Heart left ventricle (tissue), 16 donors: Measurements from ENCODE around the gene GLRX3. TPM values are rescaled to one million over a fixed set of nuclear protein-coding genes. Genes with fewer than 3 reads are reported as not detected.

Experiments used
- ATAC-seq, 4 donors: fragments of 200-7000 bp; cut with Tn5 transposase; one replicate each; pipeline ENCODE4 v1.9.1; 2020 to 2022; ENCODE audit warnings: moderate library complexity in 4 of 4, mild to moderate bottlenecking in 3 of 4, moderate number of reproducible peaks in 1 of 4
- DNase-seq, 5 donors: peaks; one replicate each; pipeline ENCODE4 v3.0.0-alpha.2; 2020
- H3K27ac ChIP-seq, 12 donors: fragments of 200-600 bp; sonication (generic) in 4 of 12; one replicate each; pipeline versions ENCODE4 v1.5.0 to v1.8.0; 2016 to 2022; ENCODE audit warnings: mild to moderate bottlenecking in 2 of 12
- H3K27me3 ChIP-seq, 9 donors: fragments of 200-600 bp; sonication (generic) in 2 of 9; one replicate each; pipeline versions ENCODE4 v1.5.1 to v1.8.0; 2016 to 2022; ENCODE audit warnings: mild to moderate bottlenecking in 3 of 9
- H3K36me3 ChIP-seq, 9 donors: fragments of 200-600 bp; sonication (generic) in 2 of 9; one replicate each; pipeline versions ENCODE4 v1.5.0 to v1.8.0; 2018 to 2022; ENCODE audit warnings: mild to moderate bottlenecking in 2 of 9
- H3K4me1 ChIP-seq, 12 donors: fragments of 200-600 bp; sonication (generic) in 4 of 12; one replicate each; pipeline versions ENCODE4 v1.5.0 to v1.8.0; 2016 to 2022; ENCODE audit warnings: mild to moderate bottlenecking in 3 of 12
- H3K4me3 ChIP-seq, 12 donors: fragments of 200-600 bp; sonication (generic) in 4 of 12; one replicate each; pipeline versions ENCODE4 v1.5.0 to v1.8.0; 2017 to 2022; ENCODE audit warnings: mild to moderate bottlenecking in 9 of 12, moderate library complexity in 4 of 12
- H3K9me3 ChIP-seq, 12 donors: fragments of 200-600 bp; sonication (generic) in 4 of 12; one replicate each; pipeline versions ENCODE4 v1.5.0 to v1.8.0; 2016 to 2022; ENCODE audit warnings: mild to moderate bottlenecking in 1 of 12
- CTCF ChIP-seq, 12 donors: fragments of 200-600 bp; sonication (generic) in 4 of 12; IDR thresholded peaks; one replicate each; pipeline versions ENCODE4 v1.5.0 to v1.8.0; 2018 to 2022; ENCODE audit warnings: antibody characterized with exemption in 12 of 12, mild to moderate bottlenecking in 5 of 12
- POLR2A ChIP-seq, 2 donors: fragments of 450-650 bp; IDR thresholded peaks; one replicate each; pipeline ENCODE4 v1.6.1; 2017; ENCODE audit warnings: antibody characterized with exemption in 2 of 2, mild to moderate bottlenecking in 2 of 2, moderate library complexity in 2 of 2
- WGBS, 4 donors: extraction: QIAGEN DNeasy Blood & Tissue Kit in 2 of 4; methylation state at CpG; one replicate each; pipeline versions ENCODE4 v1.1.5 to v1.1.7; 2013 to 2018; 5-methylcytosine and 5-hydroxymethylcytosine counted together
- intact Hi-C, 10 donors: fragments of 100-400 bp; cut with DNase I; formaldehyde crosslinking; loops; one replicate each; pipeline versions ENCODE4 v1.11.1 to v1.14.2; 2022
- polyA plus RNA-seq, 2 donors: library from polyadenylated mRNA; stranded (reverse); fragments of 200-250 nt; gene quantifications; one replicate each; pipeline ENCODE4 v1.2.3, GENCODE V29; 2013
- total RNA-seq, 9 donors: library from RNA; depleted of rRNA in 2 of 9; stranded (reverse); fragments of >200 nt in 2 of 9; fragmentation: NEBNext Ultra II Directional in 3 of 9; extraction: Animal tissue kit (Norgen Biotek cat#: 25700) in 3 of 9; gene quantifications; one replicate each; pipeline versions ENCODE4 v1.1.0 to v1.2.4, GENCODE V29; 2016 to 2023
- donor health status: ischemic (EF 13 %, LVEDD 7.1; RV severe dilation, severe dysfunction).
- donor health status: healthy with polysubstance abuse.
- donor health status: DM: no; HTN: yes; CAD: no.
- donor health status: DM: no; HTN: no; CAD: no.
- donor health status: ischemic (EF 25% LVEDD 6.9; RV normal size, moderate dysfunction).
- donor health status: ischemic (EF 25% LVEDD 5.7; RV mildly dilated, moderate dysfunction).
- donor health status: healthy.
- donor health status: DM: yes; HTN: yes; CAD: no.
- donor health status: ischemic (EF 35%, LVEDD 5.7; RV mildly dilated, moderate dysfunction).
- donor health status: nonischemic (EF 11% LVEDD 7.7; RV severe dilation, severe dysfunction).
- donor health status: DM: yes; HTN: yes; CAD: no.
- donor health status: PGD.
- donor health status: ischemic (EF 29% LVEDD 5.4; RV normal size, mild dysfunction).
- donor health status: nonischemic (EF 23%, LVEDD 6.1; RV moderate dilation, normal function).

GLRX3 gene
- total and polyA plus RNA-seq, 11 donors, result 54.0 to 180 (median 66.4) TPM

GRCh38 chr10:130206216-130206737, 70.1 kb downstream of the GLRX3 start:
- H3K4me3 ChIP-seq, result no peak overlapping the region
- 68 to 75% (median 69%) methylated on average over 8 to 14 of the region's 14 CpGs for WGBS, 4 donors
- H3K36me3 ChIP-seq, result no peaks in the 10 kb centered on the region

GRCh38 chr10:130207205-130207604, 71.0 kb downstream of the GLRX3 start:
- Histone ChIP-seq H3K9me3 (no peaks in the 10 kb centered on the region), H3K4me1 (no peaks in the 10 kb centered on the region), H3K36me3 (no peaks in the 10 kb centered on the region), H3K27ac (no peak overlapping the region), H3K27me3 (no peaks in the 10 kb centered on the region), H3K4me3 (no peak overlapping the region)
- DNase-seq, result peak in 1 of 5 donors; percentile 0
- 66 to 82% (median 75%) methylated on average over 3 of the region's 3 CpGs for WGBS, 4 donors
- no peak for ATAC-seq
- TF ChIP-seq POLR2A (IDR thresholded peaks at IDR 0.05), result no peak
- TF ChIP-seq CTCF (IDR thresholded peaks at IDR 0.05), result no peak
- intact Hi-C loops, result no loop called here

More at GRCh38 chr10:130206216-130206737, 70.1 kb downstream of the GLRX3 start:
- no peak overlapping the region for H3K27ac ChIP-seq
- DNase-seq (peak in 1 of 5 donors; percentile 29), ATAC-seq (peak in 1 of 4 donors; percentile 50)
- no peaks in the 10 kb centered on the region for H3K4me1 ChIP-seq
- H3K27me3 ChIP-seq, result no peaks in the 10 kb centered on the region
- TF ChIP-seq POLR2A (IDR thresholded peaks at IDR 0.05) (no peak), CTCF (IDR thresholded peaks at IDR 0.05) (no peak)
- no peaks in the 10 kb centered on the region for H3K9me3 ChIP-seq
- intact Hi-C loops, result no loop called here

GRCh38 chr10:130208807-130209206, 72.6 kb downstream of the GLRX3 start:
- H3K9me3 ChIP-seq, result no peaks in the 10 kb centered on the region
- peak in 1 of 5 donors; percentile 0 for DNase-seq
- intact Hi-C loops, result no loop called here
- no peaks in the 10 kb centered on the region for H3K27me3 ChIP-seq
- no peak overlapping the region for H3K4me3 ChIP-seq
- H3K27ac ChIP-seq, result no peak overlapping the region
- no peaks in the 10 kb centered on the region for H3K36me3 ChIP-seq
- ATAC-seq, result no peak
- no peaks in the 10 kb centered on the region for H3K4me1 ChIP-seq
- 46 to 60% (median 51%) methylated on average over 3 of the region's 3 CpGs for WGBS, 4 donors
- TF ChIP-seq CTCF (IDR thresholded peaks at IDR 0.05), result no peak
- no peak for TF ChIP-seq POLR2A (IDR thresholded peaks at IDR 0.05)

GRCh38 chr10:130212746-130213145, 76.6 kb downstream of the GLRX3 start:
- Histone ChIP-seq H3K4me1 (no peaks in the 10 kb centered on the region), H3K27me3 (no peaks in the 10 kb centered on the region), H3K27ac (no peak overlapping the region), H3K36me3 (no peaks in the 10 kb centered on the region), H3K9me3 (no peaks in the 10 kb centered on the region), H3K4me3 (no peak overlapping the region)
- intact Hi-C loops, result no loop called here
- 85 to 88% (median 86%) methylated on average over 4 of the region's 4 CpGs for WGBS, 4 donors
- DNase-seq, result peak in 1 of 5 donors; percentile 10
- TF ChIP-seq CTCF (IDR thresholded peaks at IDR 0.05) (no peak), POLR2A (IDR thresholded peaks at IDR 0.05) (no peak)
- no peak for ATAC-seq
